Cardiac septum (tissue), 1 donor: Measurements from ENCODE around the gene PTGFR. TPM values are rescaled to one million over a fixed set of nuclear protein-coding genes. Genes with fewer than 3 reads are reported as not detected.

ENCODE experiments used
- DNase-seq: peaks from one replicate; pipeline ENCODE4 v3.0.0-alpha.2; 2020; ENCODE audit warnings: low spot score
- intact Hi-C: fragments of 100-400 bp; cut with DNase I; formaldehyde crosslinking; loops from one replicate; pipeline ENCODE4 v1.14.0; 2022
- total RNA-seq: library from RNA; stranded (reverse); fragmentation: NEBNext Ultra II Directional; extraction: Animal tissue kit (Norgen Biotek cat#: 25700); gene quantifications from one replicate; pipeline ENCODE4 v1.2.1, GENCODE V29; 2021
- donor health status: DM: no; HTN: no; CAD: no.

Gene PTGFR
- total RNA-seq, 1 donor from 2014 or later: 2.0 TPM

DNA sequence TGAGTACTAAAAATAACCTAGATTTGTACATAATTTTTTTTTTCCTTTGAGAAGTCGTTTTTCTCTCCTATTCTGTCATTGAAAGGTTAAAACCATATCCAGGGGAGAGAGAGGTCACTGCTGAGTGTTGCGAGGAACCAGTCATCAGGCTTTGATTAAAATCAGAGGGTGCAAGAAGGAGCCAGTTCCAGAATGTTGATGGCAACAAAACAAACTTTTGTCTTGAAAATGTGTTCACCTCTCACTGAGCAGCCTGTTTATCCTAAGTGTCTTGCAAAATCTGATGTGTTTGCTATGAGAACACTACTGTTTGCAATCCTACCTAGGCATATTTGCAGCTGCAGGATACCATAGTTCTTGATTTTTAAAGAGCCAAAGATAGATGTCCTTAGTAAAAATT is 25.9 kb downstream of the PTGFR start:
- no peak for DNase-seq

DNA sequence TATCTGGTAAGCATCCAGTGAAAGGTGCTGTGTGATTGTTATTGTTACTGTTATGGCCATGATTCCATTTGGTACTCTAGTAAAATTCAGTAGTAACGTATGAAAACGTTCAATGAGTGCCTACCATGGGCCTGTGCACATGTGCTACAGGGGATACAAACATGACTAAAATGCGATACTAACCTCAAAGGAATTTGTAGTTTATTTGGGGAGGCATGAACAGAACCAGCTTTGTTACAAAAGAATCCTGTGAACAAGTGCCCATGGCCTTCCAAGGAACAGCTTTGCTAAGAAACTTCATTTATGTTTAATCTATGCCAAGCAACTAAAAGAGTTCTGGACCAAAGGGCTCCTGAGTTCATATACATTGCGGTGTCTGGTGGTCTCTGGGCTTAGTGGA is 28.7 kb downstream of the PTGFR start:
- no peak for DNase-seq
- intact Hi-C loops: no loop called here

More for the DNA sequence above, 25.9 kb downstream of the PTGFR start:
- intact Hi-C loops: no loop called here

DNA sequence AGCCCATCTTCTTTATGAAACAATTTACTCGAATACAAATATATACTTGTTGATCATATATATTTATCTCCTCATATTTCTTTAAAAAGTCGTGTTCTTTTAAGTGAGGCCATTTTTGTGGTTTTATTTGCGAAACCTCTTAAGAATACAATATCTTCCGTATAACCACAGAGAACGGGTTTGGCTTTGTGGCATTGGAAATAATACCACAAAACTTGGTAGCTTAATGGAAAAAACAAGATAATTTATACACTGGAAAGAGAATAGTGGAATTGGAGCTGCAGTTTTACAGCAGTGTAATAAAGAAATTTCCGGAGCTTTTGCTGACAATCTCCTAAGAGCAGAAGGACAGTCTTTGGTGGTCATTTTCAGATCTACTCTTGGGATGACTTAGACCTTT is 29.4 kb downstream of the PTGFR start:
- intact Hi-C loops: no loop called here
- no peak for DNase-seq

DNA sequence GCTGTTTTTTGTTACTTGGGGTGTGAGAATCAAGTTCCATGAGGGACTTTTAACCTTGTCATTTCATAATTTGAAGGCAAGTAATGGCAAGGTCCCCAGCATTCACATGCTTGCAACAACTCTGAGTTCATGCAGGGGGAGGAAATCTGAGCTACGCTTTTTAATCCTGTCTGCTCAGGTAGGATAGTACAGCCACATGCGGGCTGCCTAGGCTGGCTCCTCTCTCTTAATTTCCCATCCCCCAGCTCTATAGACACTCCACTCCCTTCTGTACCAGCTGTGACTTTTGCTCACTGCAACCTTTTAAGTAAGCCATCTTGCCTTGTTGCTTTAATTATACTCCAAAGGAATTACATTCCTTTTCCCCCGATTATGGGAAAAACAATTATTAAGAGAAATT is 30.1 kb downstream of the PTGFR start:
- DNase-seq: no peak

DNA sequence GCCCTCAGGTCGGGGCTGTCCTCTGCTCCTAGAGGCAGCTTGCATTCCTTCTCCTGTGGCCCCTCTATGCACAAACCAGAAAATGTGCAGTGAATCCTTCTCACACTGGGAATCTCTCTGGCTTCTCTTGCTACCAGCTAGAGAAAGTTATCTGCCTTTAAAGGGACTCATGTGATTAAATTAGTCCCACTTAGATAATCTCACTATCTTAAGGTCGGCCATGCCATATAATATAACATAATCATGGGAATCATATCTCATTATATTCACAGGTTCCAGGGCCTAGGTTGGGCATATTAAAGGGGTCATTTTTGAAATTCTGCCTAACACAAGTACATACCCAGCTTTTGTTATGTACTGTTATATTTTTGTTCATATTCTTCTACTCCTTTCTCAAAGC is 31.4 kb downstream of the PTGFR start:
- DNase-seq: no peak
- intact Hi-C loops: no loop called here

More for the DNA sequence above, 30.1 kb downstream of the PTGFR start:
- intact Hi-C loops: no loop called here

DNA sequence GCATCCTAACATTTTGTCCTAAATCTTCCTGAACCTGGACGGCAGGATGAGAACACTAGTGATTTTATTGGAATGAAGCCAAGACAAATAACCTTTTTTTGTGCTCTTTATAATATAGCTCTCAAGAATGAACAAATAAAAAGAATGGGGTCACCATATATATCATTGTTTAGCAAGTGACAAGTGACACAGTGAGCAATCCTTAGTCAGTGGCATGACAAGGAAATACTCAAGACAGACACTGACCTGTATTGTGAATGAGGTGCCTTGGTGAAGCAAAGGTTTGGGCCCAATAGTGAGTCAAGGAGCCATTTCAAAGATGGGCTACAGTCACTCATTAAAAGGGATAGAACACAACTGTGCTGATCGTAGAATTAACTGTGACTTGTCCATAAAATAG is 35.7 kb downstream of the PTGFR start:
- no peak for DNase-seq
- intact Hi-C loops: no loop called here

DNA sequence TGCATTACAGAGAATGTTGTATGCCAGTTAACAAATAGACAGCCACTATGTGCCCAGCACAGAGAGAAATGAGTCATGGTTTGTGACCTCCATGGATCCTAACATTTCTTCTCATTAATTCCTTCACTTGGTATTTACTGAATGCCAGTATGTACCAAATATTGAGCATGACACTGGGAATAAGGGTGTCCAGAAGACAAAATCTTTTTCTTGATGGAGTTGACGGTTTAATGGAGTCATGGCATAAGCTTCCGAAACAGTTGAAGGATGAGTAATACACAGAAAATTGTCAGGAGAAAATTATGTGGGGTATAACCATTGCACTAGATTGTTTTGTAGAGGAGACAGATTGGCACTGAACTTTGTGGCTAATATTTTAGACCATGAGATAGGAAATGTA is 36.9 kb downstream of the PTGFR start:
- DNase-seq: no peak
- intact Hi-C loops: no loop called here

DNA sequence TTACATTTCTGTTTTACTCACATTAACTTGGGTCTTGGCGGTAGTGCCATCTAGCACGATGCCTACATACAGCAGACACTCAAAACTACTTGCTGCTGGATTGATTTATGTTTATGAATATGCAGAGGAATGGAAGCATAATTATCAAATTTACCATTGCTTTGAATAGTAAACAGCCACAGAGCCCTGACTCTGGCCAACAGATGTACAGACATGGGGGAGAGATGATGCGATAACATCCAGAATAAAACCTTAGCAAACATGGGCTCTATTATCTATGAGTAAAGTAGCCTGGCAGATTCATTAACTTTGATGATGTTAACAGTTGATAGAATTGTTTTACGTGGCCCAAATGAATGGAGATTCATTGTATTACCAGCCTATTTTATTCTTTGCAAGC is 42.8 kb downstream of the PTGFR start:
- DNase-seq: no peak
- intact Hi-C loops: no loop called here

DNA sequence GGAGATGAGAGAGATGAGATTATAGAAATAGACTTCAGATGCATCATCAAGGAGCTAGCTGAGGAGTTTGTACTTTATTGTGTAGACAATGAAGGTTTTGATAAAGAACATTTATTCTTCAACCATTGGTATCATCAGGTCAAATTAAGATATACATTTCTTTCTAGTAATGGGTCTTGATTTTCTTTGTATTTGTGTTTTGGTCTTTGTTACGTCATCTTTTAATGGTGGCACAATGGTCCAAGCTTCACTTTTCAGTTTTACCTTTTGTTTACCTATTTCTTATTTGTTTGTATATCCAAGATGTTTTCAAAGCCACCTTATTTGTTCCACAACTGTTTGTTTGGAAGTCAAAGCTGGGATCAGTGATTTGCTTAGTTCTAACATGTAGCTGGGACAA is 44.5 kb downstream of the PTGFR start:
- intact Hi-C loops: no loop called here

DNA sequence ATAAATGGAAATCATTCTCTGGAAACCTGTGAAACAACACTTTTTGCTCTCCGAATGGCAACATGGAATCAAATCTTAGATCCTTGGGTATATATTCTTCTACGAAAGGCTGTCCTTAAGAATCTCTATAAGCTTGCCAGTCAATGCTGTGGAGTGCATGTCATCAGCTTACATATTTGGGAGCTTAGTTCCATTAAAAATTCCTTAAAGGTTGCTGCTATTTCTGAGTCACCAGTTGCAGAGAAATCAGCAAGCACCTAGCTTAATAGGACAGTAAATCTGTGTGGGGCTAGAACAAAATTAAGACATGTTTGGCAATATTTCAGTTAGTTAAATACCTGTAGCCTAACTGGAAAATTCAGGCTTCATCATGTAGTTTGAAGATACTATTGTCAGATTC is 45.7 kb downstream of the PTGFR start:
- DNase-seq: no peak
- intact Hi-C loops: no loop called here

More for the DNA sequence above, 44.5 kb downstream of the PTGFR start:
- DNase-seq: no peak

DNA sequence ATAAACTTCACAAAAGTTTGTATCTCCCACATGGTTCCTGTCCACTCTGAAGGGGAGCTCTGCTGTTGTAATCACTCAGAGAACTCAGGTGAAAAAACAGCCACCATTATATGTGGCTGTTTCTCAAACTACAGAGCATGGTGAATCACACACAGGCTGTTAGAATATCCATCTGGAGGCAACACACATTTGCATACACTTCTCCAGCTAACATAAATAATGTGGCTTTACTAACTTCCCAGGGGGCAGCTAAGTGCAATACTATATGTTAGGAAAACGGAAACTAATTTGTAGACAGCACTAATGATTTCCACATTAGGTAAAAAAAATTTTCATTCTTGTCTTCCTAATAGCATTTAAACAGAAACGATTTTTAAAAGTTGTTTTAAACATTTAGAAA is 49.3 kb downstream of the PTGFR start:
- intact Hi-C loops: no loop called here

DNA sequence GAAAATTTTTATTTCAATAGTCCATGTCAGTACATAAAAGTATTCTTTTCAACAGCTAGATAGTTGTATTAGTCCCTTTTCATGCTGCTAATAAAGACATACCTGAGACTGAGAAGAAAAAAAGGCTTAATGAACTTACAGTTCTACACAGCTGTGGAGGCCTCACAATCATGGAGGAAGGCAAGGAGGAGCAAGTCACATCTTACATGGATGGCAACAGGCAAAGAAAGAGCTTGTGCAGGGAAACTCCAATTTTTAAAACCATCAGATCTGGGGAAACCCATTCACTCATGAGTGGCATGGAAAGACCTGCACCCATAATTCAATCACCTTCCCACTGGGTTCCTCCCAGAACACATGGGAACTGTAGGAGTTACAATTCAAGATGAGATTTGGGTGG is 50.7 kb downstream of the PTGFR start:
- DNase-seq: no peak
- intact Hi-C loops: no loop called here

More for the DNA sequence above, 49.3 kb downstream of the PTGFR start:
- DNase-seq: no peak

DNA sequence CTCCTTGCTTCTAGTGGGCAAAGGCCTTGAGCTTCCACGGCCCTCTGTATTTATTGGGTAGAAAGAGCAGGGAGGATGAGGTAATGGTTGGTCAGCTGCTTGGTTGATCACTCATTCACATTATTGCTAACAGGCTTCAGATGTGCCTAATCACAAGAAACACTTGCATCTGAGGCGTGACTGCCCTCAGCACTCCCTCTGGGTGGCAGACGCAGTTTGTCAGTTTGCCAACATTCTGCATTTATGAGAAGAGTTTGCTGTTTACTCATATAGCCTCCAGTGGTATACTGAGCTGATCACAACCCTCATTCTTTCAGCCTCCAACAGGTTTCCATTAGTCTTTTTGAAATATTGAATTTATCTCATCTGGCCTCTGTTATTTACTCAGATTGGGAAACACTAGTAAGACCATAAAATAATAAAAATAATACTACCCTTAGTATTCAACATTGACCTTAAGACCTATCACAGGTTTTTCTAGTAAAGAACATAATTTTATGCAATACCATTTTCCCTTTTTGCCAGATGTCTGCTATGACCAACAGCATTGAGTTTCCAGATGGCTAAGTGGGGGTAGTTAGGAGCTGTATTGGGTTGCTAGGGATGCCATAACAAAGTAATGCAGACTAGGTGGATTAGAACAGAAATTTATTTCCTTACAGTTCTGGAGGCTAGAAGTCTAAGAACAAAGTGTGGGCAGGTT is 53.3 kb downstream of the PTGFR start:
- DNase-seq: no peak
- intact Hi-C loops: no loop called here

DNA sequence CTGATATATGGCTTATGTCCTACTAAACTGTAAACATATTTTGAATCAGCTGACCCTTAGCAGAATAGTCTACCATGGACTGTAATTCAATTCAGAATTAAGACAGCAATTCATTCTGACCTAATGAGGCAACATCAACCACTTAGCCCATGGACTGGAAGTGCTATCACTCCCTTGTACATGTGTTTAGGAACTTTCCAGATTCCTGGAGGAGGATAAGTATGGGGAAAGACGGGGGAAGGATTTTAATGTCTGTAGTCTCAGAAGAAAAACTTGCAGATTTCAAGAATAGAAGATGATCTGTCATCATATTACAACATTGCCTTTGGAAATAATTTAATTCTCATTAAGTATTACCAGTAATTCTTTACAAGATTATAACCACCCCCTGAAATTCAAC is 56.3 kb downstream of the PTGFR start:
- DNase-seq: no peak
- intact Hi-C loops: no loop called here

DNA sequence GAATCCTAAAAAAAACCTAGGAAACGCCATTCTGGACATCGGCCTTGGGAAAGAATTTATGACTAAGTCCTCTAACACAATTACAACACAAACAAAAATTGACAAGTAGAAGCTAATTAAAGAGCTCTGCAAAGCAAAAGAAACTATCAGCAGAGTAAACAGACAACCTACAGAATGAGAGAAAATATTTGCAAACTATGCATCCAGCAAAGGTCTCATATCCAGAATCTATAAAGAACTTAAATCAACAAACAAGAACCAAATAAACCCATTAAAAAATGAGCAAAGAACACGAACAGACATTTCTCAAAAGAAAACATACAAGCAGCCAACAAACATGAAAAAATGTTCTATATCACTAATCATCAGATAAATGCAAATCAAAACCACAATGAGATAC is 58.6 kb downstream of the PTGFR start:
- intact Hi-C loops: no loop called here
- DNase-seq: no peak

DNA sequence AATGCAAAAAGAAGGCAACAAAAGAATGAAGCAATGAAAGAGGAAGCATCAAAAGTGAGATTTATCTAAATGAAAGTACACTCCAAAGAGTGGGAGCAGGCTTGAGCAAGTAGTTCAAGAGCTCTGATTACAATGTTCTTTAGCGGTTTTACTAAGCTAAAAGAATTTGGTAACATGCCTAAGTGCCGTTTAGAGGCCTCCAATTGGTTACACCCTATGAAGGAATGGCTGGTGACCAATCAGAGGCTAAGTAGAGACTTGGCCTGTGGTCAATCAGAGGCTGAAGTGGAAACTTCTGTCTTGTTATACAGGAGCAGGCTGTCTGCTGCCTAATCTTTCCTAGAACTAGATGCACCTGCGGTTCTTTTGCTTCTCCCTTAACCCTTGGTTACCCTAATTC is 59.1 kb downstream of the PTGFR start:
- no peak for DNase-seq
- intact Hi-C loops: no loop called here

DNA sequence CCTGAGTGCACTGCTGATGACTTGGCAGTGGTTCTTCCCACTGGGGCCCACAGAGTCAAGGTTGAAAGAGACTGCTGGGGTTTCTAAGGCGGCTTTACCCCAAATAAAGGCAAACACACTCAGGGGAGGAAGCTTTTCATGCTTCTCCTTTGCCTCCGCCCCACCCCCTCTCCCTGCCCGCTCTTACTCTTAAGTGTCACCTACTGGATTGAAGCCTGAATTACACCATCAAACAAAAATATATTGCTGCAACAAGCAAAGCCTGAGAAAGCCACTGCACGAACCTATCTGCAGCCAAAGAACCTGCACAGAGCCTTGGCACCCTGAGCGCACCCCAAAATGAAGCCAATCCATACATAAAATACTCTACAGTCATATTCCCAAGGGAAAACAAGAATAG is 63.1 kb downstream of the PTGFR start:
- intact Hi-C loops: no loop called here
- no peak for DNase-seq

DNA sequence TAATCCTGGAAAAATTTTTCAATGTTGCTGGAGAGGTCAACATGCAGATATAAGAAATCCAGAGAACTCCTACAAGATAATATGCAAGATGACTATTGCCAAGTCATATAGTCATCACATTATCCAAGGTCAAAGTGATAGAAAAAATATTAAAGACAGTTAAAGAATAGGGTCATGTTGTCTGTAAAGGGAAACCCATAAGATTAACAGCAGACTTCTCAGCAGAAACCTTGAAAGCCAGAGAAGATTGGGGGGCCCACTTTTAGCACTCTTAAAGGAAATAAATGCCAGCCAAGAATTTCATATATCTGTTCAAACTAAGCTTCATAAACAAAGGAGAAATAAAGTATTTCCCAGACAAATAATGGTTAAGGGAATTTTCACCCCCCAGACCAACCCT is 64.1 kb downstream of the PTGFR start:
- intact Hi-C loops: no loop called here
- no peak for DNase-seq

DNA sequence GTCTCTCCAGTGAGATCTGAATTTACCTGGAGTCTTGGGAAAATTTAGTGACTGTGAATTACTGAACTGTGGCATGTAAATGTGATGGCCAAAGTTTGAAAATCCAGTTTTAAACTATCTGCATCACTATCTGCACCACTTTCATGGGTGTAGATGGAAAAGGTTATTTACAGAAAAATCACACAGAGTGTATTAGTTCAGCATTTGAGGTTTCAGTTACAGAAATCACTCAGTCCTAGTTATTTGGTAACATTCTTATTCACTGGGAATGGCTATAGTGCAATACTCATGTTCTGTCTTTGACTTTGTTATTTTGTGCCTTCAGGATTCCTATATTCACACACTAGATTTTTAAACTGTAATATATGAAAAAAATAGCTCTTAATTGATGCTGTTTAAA is 68.9 kb downstream of the PTGFR start:
- no peak for DNase-seq
- intact Hi-C loops: no loop called here

DNA sequence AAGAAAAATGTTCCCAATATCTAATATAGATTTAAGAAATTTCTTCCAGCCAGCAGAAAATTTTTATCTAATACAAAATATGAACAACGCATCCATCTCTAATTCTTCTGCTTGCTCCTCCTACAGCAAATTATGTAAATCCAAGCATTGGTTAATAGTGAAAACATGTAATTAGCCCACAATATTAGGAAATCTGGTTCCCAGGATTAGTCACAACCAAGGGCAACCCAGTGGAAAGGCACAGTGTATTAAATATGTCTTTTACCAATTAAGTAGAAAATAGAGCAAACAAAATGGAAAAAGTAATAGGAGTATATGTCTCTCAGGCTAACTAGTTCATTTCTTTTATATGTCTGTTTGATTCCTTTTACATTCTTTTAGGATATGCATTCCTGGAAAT is 70.0 kb downstream of the PTGFR start:
- intact Hi-C loops: no loop called here
- DNase-seq: no peak

DNA sequence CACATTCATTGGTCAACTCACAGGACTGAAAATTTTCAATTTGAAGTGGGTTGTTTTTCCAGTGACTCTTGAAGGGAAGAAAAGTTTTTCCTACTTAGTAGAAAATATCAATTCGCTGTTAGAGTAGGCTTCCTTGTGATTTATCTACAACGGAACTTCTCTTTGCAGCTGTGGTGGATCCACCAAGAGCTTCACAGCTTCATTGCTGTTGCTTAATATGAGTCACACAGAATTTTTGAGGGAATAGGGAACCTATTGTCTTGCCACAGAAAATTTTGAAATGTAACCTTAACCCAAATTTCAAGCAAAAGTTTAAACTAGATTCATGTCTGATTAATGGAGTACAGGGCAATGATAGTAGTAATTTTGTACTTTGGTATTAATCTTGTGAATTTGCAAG is 71.1 kb downstream of the PTGFR start:
- no peak for DNase-seq
- intact Hi-C loops: no loop called here

DNA sequence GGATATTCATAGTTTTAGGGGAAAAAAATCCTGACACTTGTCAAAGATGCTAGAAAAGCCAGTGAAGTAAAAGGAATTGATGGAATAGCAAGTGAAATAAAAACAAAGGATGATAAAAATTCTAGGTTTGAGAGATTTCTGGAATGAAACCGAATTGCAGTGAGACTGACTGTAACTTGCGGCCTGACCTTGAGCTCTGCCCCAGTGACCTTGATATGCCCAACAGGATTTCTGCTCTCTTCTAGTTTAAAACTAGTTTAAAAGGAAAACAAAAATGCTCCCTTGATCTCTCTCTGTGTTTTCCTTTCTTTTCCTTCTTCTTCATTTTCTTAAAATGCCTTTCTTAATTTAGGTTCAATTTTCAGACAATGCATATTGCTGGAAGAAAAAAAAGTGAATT is 74.6 kb downstream of the PTGFR start:
- no peak for DNase-seq
- intact Hi-C loops: no loop called here
